ENCODE measurements around the gene RPS28. TPM values are rescaled to one million over a fixed set of nuclear protein-coding genes. Genes with fewer than 3 reads are reported as not detected.

The RPS28 gene
- total RNA-seq, 2 experiments from 2014 or later, result 1,636 to 2,253 TPM

- CTCF ChIA-PET (ENCODE audit: unreplicated experiment), result no interaction called here
- H3K4me2 ChIP-seq (ENCODE audit: low read length), result no peak overlapping the region
- no peak for DNase-seq (ENCODE audit: low spot score)
These were observed 40.9 kb downstream of the RPS28 start for GRCh38 chr19:8361921-8362793.

GRCh38 chr19:8363803-8364771, 42.8 kb downstream of the RPS28 start, which contains the start of gene ANGPTL4:
TSS of gene ANGPTL4 (plus strand) at chr19:8364155. CDS start at chr19:8364322, 167 bp downstream.
- no peak within 1 kb of the TSS for H3K4me2 ChIP-seq (ENCODE audit: low read length)
- intact Hi-C loops (cut with micrococcal nuclease; ENCODE audit: unreplicated experiment), result no loop called here
- H2AFZ ChIP-seq (ENCODE audit: low read length), result no peak within 1 kb of the TSS
- no peaks in the 10 kb centered on the region for H3K36me3 ChIP-seq (ENCODE audit: insufficient read depth, low read length)
- H4K20me1 ChIP-seq (ENCODE audit: insufficient read depth, low read length), result no peaks in the 10 kb centered on the region
- ChIA-PET CTCF (ENCODE audit: unreplicated experiment) (no interaction called here), POLR2A (no interaction called here)
- no peak for TF ChIP-seq EZH2phosphoT487 (IDR thresholded peaks at IDR 0.05; ENCODE audit: borderline replicate concordance, low read depth, low read length)
- TF ChIP-seq CTCF (conservative IDR thresholded peaks at IDR 0.05; ENCODE audit: low read length), result no peak
- no peak within 1 kb of the TSS for H3K27ac ChIP-seq (ENCODE audit: low read depth, low read length, poor library complexity, severe bottlenecking)
- no peaks in the 10 kb centered on the region for H3K9me2 ChIP-seq (ENCODE audit: insufficient read depth, low read length)
- no TSS peak for BruUV-seq (replicated peaks)
- no peak within 1 kb of the TSS for H3K4me3 ChIP-seq (ENCODE audit: low read depth, low read length, poor library complexity, severe bottlenecking)
- DNase-seq (ENCODE audit: low spot score), result no peak
- H3K79me2 ChIP-seq (ENCODE audit: insufficient read depth, low read depth, low read length), result no peaks in the 10 kb centered on the region
- H3K4me1 ChIP-seq (ENCODE audit: insufficient read depth, low read length, poor library complexity, severe bottlenecking), result no peaks in the 10 kb centered on the region
- H3K9me3 ChIP-seq (ENCODE audit: low read length), result no peaks in the 10 kb centered on the region

More at GRCh38 chr19:8361921-8362793, 40.9 kb downstream of the RPS28 start:
- POLR2A ChIA-PET, result no interaction called here
- no TSS peak for BruUV-seq (replicated peaks)
- Histone ChIP-seq H3K9me3 (ENCODE audit: low read length) (no peaks in the 10 kb centered on the region), H3K4me1 (ENCODE audit: insufficient read depth, low read length, poor library complexity, severe bottlenecking) (no peaks in the 10 kb centered on the region), H3K9me2 (ENCODE audit: insufficient read depth, low read length) (no peaks in the 10 kb centered on the region), H3K4me3 (ENCODE audit: low read depth, low read length, poor library complexity, severe bottlenecking) (no peak overlapping the region), H3K79me2 (ENCODE audit: insufficient read depth, low read depth, low read length) (no peaks in the 10 kb centered on the region), H3K27ac (ENCODE audit: low read depth, low read length, poor library complexity, severe bottlenecking) (no peak overlapping the region), H2AFZ (ENCODE audit: low read length) (no peak overlapping the region), H3K36me3 (ENCODE audit: insufficient read depth, low read length) (no peaks in the 10 kb centered on the region), H4K20me1 (ENCODE audit: insufficient read depth, low read length) (no peaks in the 10 kb centered on the region)
- TF ChIP-seq EZH2phosphoT487 (IDR thresholded peaks at IDR 0.05; ENCODE audit: borderline replicate concordance, low read depth, low read length) (no peak), CTCF (conservative IDR thresholded peaks at IDR 0.05; ENCODE audit: low read length) (no peak)
- intact Hi-C loops (cut with micrococcal nuclease; ENCODE audit: unreplicated experiment), result no loop called here
